Esophagus muscularis mucosa (tissue), 4 donors: ENCODE data around the gene CCL3. TPM values are rescaled to one million over a fixed set of nuclear protein-coding genes. Genes with fewer than 3 reads are reported as not detected.

Source experiments
- DNase-seq: peaks from one replicate; pipeline ENCODE4 v3.0.0-alpha.2; 2017; ENCODE audit errors: extremely low spot score
- H3K27ac ChIP-seq, 4 donors: fragments of 200-600 bp; sonication (generic); replicated peaks in 1 of 4; 1 replicate in 3 of 4; 2 replicates in 1 of 4; pipeline ENCODE4 v1.5.1; 2016 to 2019; ENCODE audit warnings: mild to moderate bottlenecking in 1 of 4
- H3K27me3 ChIP-seq, 4 donors: fragments of 200-600 bp; sonication (generic); one replicate each; pipeline versions ENCODE4 v1.5.1 to v1.6.0; 2016 to 2019
- H3K36me3 ChIP-seq, 4 donors: fragments of 200-600 bp; sonication (generic); one replicate each; pipeline ENCODE4 v1.5.1; 2016 to 2019
- H3K4me1 ChIP-seq, 4 donors: fragments of 200-600 bp; sonication (generic); one replicate each; pipeline ENCODE4 v1.5.1; 2016 to 2019
- H3K4me3 ChIP-seq, 4 donors: fragments of 200-600 bp; sonication (generic); 1 replicate in 2 of 4; 2 replicates in 2 of 4; pipeline ENCODE4 v1.5.1; 2016 to 2019; ENCODE audit warnings: mild to moderate bottlenecking in 4 of 4, moderate library complexity in 1 of 4
- H3K9me3 ChIP-seq, 4 donors: fragments of 200-600 bp; sonication (generic); 1 replicate in 3 of 4; 2 replicates in 1 of 4; pipeline ENCODE4 v1.5.1; 2016 to 2019
- EP300 ChIP-seq: sonication (generic); formaldehyde crosslinking; IDR thresholded peaks from one replicate; pipeline ENCODE4 v1.6.1; 2017; ENCODE audit warnings: antibody characterized with exemption
- POLR2A ChIP-seq: fragments of 450-650 bp; IDR thresholded peaks from one replicate; pipeline ENCODE4 v1.6.1; 2017; ENCODE audit warnings: antibody characterized with exemption, moderate library complexity, mild to moderate bottlenecking, low read depth
- POLR2AphosphoS5 ChIP-seq, 2 donors: sonication (generic); formaldehyde crosslinking; IDR thresholded peaks; one replicate each; pipeline ENCODE4 v1.6.1; 2017; ENCODE audit warnings: antibody characterized with exemption in 2 of 2
- WGBS: methylation state at CpG from one replicate; pipeline ENCODE4 v1.1.5; 2018; 5-methylcytosine and 5-hydroxymethylcytosine counted together
- intact Hi-C: fragments of 100-400 bp; cut with DNase I; formaldehyde crosslinking; loops from one replicate; pipeline ENCODE4 v1.15.1; 2023
- total RNA-seq, 4 donors: library from RNA; depleted of rRNA; stranded (reverse); fragments of >200 nt; gene quantifications; one replicate each; pipeline versions ENCODE4 v1.1.0 to v1.2.1, GENCODE V29; 2016
- TF ChIP-seq, protein P1 (sequence below), 3 experiments: fragments of 200-600 bp in 2 of 3; fragments of 450-650 bp in 1 of 3; sonication (generic) in 2 of 3; IDR thresholded peaks; one replicate each; pipeline ENCODE4 v1.5.1; 2017 to 2019; ENCODE audit warnings: antibody characterized with exemption in 3 of 3, mild to moderate bottlenecking in 2 of 3, moderate library complexity in 1 of 3

The CCL3 gene
- total RNA-seq, 4 donors from 2014 or later, result 0.33 to 1.3 TPM; not detected in 2

DNA sequence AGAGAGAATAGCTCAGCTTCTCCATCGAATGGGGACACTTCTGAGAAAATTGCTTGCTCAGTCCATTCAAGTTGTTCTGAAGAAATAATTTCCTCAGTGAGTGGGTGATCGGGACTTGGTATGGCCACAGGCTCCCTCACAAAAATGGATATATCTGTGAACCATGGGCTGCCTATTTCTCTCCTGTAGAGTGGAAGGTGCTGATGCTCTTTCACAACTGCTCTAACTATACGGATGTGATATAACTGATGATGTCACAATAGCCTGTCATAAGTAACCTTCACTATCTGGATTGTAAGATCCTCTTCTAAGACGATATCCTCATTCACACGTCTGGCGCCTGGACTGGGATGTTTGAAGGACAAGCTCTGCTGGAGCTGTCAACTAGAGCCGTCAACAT lies 30.5 kb downstream of the CCL3 start:
- Histone ChIP-seq H3K27ac (no peak overlapping the region), H3K27me3 (no peaks in the 10 kb centered on the region), H3K4me3 (no peak overlapping the region), H3K4me1 (no peaks in the 10 kb centered on the region), H3K9me3 (no peaks in the 10 kb centered on the region), H3K36me3 (no peaks in the 10 kb centered on the region)
- intact Hi-C loops, result no loop called here
- 79% methylated on average over 7 of the region's 7 CpGs for WGBS
- TF ChIP-seq POLR2A (no peak), POLR2AphosphoS5 (IDR thresholded peaks at IDR 0.05) (no peak), EP300 (no peak)
- TF ChIP-seq, protein P1, sequence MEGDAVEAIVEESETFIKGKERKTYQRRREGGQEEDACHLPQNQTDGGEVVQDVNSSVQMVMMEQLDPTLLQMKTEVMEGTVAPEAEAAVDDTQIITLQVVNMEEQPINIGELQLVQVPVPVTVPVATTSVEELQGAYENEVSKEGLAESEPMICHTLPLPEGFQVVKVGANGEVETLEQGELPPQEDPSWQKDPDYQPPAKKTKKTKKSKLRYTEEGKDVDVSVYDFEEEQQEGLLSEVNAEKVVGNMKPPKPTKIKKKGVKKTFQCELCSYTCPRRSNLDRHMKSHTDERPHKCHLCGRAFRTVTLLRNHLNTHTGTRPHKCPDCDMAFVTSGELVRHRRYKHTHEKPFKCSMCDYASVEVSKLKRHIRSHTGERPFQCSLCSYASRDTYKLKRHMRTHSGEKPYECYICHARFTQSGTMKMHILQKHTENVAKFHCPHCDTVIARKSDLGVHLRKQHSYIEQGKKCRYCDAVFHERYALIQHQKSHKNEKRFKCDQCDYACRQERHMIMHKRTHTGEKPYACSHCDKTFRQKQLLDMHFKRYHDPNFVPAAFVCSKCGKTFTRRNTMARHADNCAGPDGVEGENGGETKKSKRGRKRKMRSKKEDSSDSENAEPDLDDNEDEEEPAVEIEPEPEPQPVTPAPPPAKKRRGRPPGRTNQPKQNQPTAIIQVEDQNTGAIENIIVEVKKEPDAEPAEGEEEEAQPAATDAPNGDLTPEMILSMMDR (IDR thresholded peaks at IDR 0.05), result no peak
- no peak for DNase-seq

DNA sequence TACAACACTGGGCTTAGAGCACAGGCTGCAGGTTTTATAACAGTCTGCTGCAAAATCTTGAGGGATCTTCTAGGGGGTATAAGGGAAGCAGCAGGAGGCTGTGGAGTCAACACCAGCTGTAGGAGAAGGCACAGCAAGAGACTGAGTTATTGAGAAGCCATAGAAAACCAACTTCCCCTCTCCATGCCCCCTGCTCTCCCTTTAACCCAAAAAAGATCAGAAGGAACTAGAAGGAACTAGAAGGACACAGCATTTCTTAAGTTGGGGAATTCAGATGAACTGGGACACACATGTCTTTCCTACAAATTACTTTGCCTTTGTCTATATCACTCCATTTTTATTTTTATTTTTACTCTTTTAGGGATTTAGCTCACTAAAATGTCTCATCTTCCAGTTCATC lies 32.0 kb downstream of the CCL3 start:
- no peaks in the 10 kb centered on the region for H3K9me3 ChIP-seq
- intact Hi-C loops, result no loop called here
- no peaks in the 10 kb centered on the region for H3K4me1 ChIP-seq
- no peaks in the 10 kb centered on the region for H3K36me3 ChIP-seq
- no peak overlapping the region for H3K4me3 ChIP-seq
- no peaks in the 10 kb centered on the region for H3K27me3 ChIP-seq
- H3K27ac ChIP-seq, result no peak overlapping the region
- TF ChIP-seq POLR2A (no peak), POLR2AphosphoS5 (IDR thresholded peaks at IDR 0.05) (no peak), EP300 (no peak)
- TF ChIP-seq, protein P1 (IDR thresholded peaks at IDR 0.05), result no peak
- no peak for DNase-seq

DNA sequence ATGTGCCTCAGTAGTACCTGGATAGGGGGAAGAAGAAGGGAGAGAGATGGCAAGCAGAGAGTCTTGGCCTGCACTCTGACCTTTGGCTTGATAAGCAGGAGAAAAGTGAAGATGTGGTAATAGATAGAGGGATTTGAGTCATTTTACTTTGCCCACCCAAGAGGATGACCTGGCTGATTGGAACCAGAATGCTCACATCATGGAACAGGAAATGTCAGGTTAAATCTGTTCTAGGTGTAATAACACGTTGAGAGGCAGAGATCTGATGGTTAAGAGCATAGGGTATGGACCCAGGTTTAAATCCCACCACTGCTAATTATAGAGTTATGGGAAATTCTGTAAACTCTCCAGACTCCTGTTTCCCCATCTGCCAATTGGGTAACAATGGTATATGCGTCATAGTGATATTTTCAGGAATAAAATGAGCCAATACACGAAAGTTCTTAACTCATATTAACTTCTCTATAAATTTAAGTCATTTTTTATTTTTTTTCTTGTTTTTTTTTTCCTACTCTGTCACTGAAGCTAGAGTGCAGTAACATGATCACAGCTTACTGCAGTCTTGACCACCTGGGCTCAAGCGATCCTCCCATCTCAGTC lies 33.9 kb downstream of the CCL3 start:
- TF ChIP-seq, protein P1 (IDR thresholded peaks at IDR 0.05), result no peak
- TF ChIP-seq POLR2AphosphoS5 (IDR thresholded peaks at IDR 0.05) (no peak), EP300 (no peak), POLR2A (no peak)
- H3K9me3 ChIP-seq, result peaks cover 0 to 13% (median under 1%) of the 10 kb centered on the region in 4 donors
- intact Hi-C loops, result no loop called here

GRCh38 chr17:36055171-36055570 lies 34.8 kb downstream of the CCL3 start:
- no peak overlapping the region for H3K27ac ChIP-seq
- no peaks in the 10 kb centered on the region for H3K27me3 ChIP-seq
- DNase-seq, result no peak
- WGBS, result 87% methylated on average over 2 of the region's 2 CpGs
- H3K4me1 ChIP-seq, result no peaks in the 10 kb centered on the region
- no peak for TF ChIP-seq POLR2AphosphoS5 (IDR thresholded peaks at IDR 0.05)
- no peak for TF ChIP-seq POLR2A
- TF ChIP-seq, protein P1 (IDR thresholded peaks at IDR 0.05), result no peak
- TF ChIP-seq EP300, result no peak
- H3K9me3 ChIP-seq, result peaks cover 0 to 13% (median 8%) of the 10 kb centered on the region in 4 donors
- no peak overlapping the region for H3K4me3 ChIP-seq
- no peaks in the 10 kb centered on the region for H3K36me3 ChIP-seq
- intact Hi-C loops, result no loop called here

More for the DNA sequence above, 33.9 kb downstream of the CCL3 start:
- Histone ChIP-seq H3K36me3 (no peaks in the 10 kb centered on the region), H3K4me3 (no peak overlapping the region), H3K4me1 (no peaks in the 10 kb centered on the region), H3K27ac (no peak overlapping the region), H3K27me3 (no peaks in the 10 kb centered on the region)
- DNase-seq, result no peak
- WGBS, result 77% methylated on average over 4 of the region's 4 CpGs

DNA sequence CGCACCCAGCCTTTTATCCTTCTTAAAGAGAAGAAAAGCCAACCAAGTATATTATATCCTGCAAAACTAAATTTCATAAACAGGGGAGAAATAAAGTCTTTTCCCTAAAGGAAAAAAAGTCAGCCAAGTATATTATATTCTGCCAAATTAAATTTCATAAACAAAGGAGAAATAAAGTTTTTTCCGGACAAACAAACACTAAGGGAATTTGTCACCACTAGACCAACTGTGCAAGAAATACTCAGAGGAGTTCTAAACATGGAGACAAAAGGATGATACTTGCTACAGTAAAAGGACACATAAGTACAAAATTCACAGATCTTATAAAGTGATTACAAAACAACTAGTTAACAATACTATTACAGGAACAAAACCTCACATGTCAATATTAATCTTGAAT lies 40.3 kb downstream of the CCL3 start:
- DNase-seq, result no peak
- TF ChIP-seq EP300, result no peak
- WGBS, result 99% methylated on average over 2 of the region's 2 CpGs
- H3K4me3 ChIP-seq, result no peak overlapping the region
- H3K9me3 ChIP-seq, result peaks cover 0 to 32% (median 27%) of the 10 kb centered on the region in 4 donors
- H3K36me3 ChIP-seq, result no peaks in the 10 kb centered on the region
- H3K27ac ChIP-seq, result no peak overlapping the region
- peaks cover 0 to 9% (median 0%) of the 10 kb centered on the region in 4 donors for H3K27me3 ChIP-seq
- intact Hi-C loops, result no loop called here
- H3K4me1 ChIP-seq, result no peaks in the 10 kb centered on the region
